IMR-90 (cell line): Measurements from ENCODE around the gene TULP4. TPM values are rescaled to one million over a fixed set of nuclear protein-coding genes. Genes with fewer than 3 reads are reported as not detected.

ENCODE experiments used
- ATAC-seq: fragments of 200-7000 bp; cut with Tn5 transposase; 2 replicates; pipeline ENCODE4 v1.9.1; 2020; ENCODE audit warnings: low read depth, mild to moderate bottlenecking, moderate library complexity
- BruUV-seq: library from RNA; stranded (reverse); fragments of 400-500 nt; replicated peaks from 2 replicates; lab custom pipeline; 2021; lab: Mats Ljungman, UMichigan
- CTCF ChIA-PET: fragments of 300-600 bp; formaldehyde crosslinking; extraction: SDS; loops from one replicate; lab custom pipeline; 2021; ENCODE audit warnings: antibody characterized with exemption; lab: Yijun Ruan, JAX
- POLR2A ChIA-PET: fragments of 300-600 bp; sonication (Branson Sonifier 250); formaldehyde crosslinking; loops from one replicate; lab custom pipeline; 2022; ENCODE audit warnings: antibody characterized with exemption; ENCODE audit not compliant: unreplicated experiment; lab: Charles Lee
- DNase-seq: peaks from one replicate; pipeline ENCODE4 v3.0.0; 2013
- H2AFZ ChIP-seq: replicated peaks from 2 replicates; pipeline ENCODE3; 2013; ENCODE audit warnings: low read length, mild to moderate bottlenecking; ENCODE audit not compliant: poor library complexity
- H2AK5ac ChIP-seq: 2 replicates; pipeline ENCODE4 v1.6.1; 2013; ENCODE audit warnings: low read depth, low read length, inconsistent platforms
- H2AK9ac ChIP-seq: replicated peaks from 2 replicates; pipeline ENCODE3; 2013; ENCODE audit warnings: mild to moderate bottlenecking, low read depth, low read length, moderate library complexity; ENCODE audit not compliant: poor library complexity
- H2BK120ac ChIP-seq: 2 replicates; pipeline ENCODE4 v1.6.1; 2013; ENCODE audit warnings: low read depth, low read length, inconsistent platforms
- H2BK15ac ChIP-seq: 3 replicates; pipeline ENCODE4 v1.6.1; 2013; ENCODE audit warnings: low read depth, low read length, inconsistent platforms
- H2BK20ac ChIP-seq: 2 replicates; pipeline ENCODE4 v1.6.1; 2013; ENCODE audit warnings: low read depth, mild to moderate bottlenecking, inconsistent platforms, low read length, moderate library complexity
- H2BK5ac ChIP-seq: 2 replicates; pipeline ENCODE4 v1.6.1; 2013; ENCODE audit warnings: mild to moderate bottlenecking, low read depth, low read length, inconsistent platforms; ENCODE audit not compliant: poor library complexity, severe bottlenecking
- H3K14ac ChIP-seq: replicated peaks from 2 replicates; pipeline ENCODE4 v1.6.1; 2013; ENCODE audit warnings: low read depth, low read length, inconsistent platforms
- H3K18ac ChIP-seq: 2 replicates; pipeline ENCODE4 v1.6.1; 2013; ENCODE audit warnings: low read depth, low read length, control low read depth
- H3K23ac ChIP-seq: 2 replicates; pipeline ENCODE4 v1.6.1; 2013; ENCODE audit warnings: low read depth, low read length, inconsistent platforms
- H3K27ac ChIP-seq: 2 replicates; pipeline ENCODE4 v1.5.1; 2013; ENCODE audit warnings: mild to moderate bottlenecking, control low read depth, low read length; ENCODE audit not compliant: insufficient read depth
- H3K27me3 ChIP-seq: 2 replicates; pipeline ENCODE4 v1.6.1; 2013; ENCODE audit warnings: low read length; ENCODE audit not compliant: control insufficient read depth, insufficient read depth
- H3K36me3 ChIP-seq: 2 replicates; pipeline ENCODE4 v1.6.1; 2013; ENCODE audit warnings: low read length, mixed read lengths; ENCODE audit not compliant: control insufficient read depth, insufficient read depth
- H3K4ac ChIP-seq: 2 replicates; pipeline ENCODE4 v1.6.1; 2013; ENCODE audit warnings: low read depth, low read length, inconsistent platforms
- H3K4me1 ChIP-seq: 2 replicates; pipeline ENCODE4 v1.6.1; 2013; ENCODE audit warnings: low read length, mixed read lengths; ENCODE audit not compliant: control insufficient read depth, insufficient read depth
- H3K4me2 ChIP-seq: 2 replicates; pipeline ENCODE4 v1.6.1; 2013; ENCODE audit warnings: low read depth, mild to moderate bottlenecking, control low read depth, low read length, moderate library complexity
- H3K4me3 ChIP-seq: 2 replicates; pipeline ENCODE4 v1.5.1; 2013; ENCODE audit warnings: low read depth, mild to moderate bottlenecking, control low read depth, low read length, moderate library complexity; ENCODE audit not compliant: insufficient read depth
- H3K56ac ChIP-seq: 2 replicates; pipeline ENCODE4 v1.6.1; 2013; ENCODE audit warnings: low read length, inconsistent platforms; ENCODE audit not compliant: insufficient read depth; ENCODE audit errors: extremely low read depth
- H3K79me1 ChIP-seq, 2 experiments: 2 replicates each; pipeline ENCODE4 v1.6.1; 2013; ENCODE audit warnings: low read length in 2 of 2, inconsistent platforms in 1 of 2, low read depth in 1 of 2
- H3K9ac ChIP-seq: 2 replicates; pipeline ENCODE4 v1.6.1; 2013; ENCODE audit warnings: low read depth, low read length, control low read depth
- H3K9me1 ChIP-seq: 2 replicates; pipeline ENCODE4 v1.6.1; 2013; ENCODE audit warnings: low read length, inconsistent platforms; ENCODE audit not compliant: insufficient read depth
- H3K9me3 ChIP-seq: 2 replicates; pipeline ENCODE4 v1.6.1; 2013; ENCODE audit warnings: low read length; ENCODE audit not compliant: control insufficient read depth, insufficient read depth
- H4K20me1 ChIP-seq: 2 replicates; pipeline ENCODE4 v1.6.1; 2013; ENCODE audit warnings: low read length, inconsistent platforms; ENCODE audit not compliant: insufficient read depth
- H4K5ac ChIP-seq: 2 replicates; pipeline ENCODE4 v1.6.1; 2013; ENCODE audit warnings: mild to moderate bottlenecking, low read depth, low read length, control low read depth
- H4K8ac ChIP-seq, 2 experiments: 2 replicates each; pipeline ENCODE4 v1.6.1; 2013; ENCODE audit warnings: low read depth in 2 of 2, low read length in 2 of 2, control low read depth in 1 of 2, inconsistent platforms in 1 of 2
- H4K91ac ChIP-seq: 2 replicates; pipeline ENCODE4 v1.6.1; 2013; ENCODE audit warnings: low read depth, low read length, inconsistent platforms; ENCODE audit not compliant: insufficient read depth
- BHLHE40 ChIP-seq: fragments of 150-350 bp; IDR thresholded peaks from 2 replicates; pipeline ENCODE4 v1.6.1; 2016; ENCODE audit warnings: mild to moderate bottlenecking, low read depth, low read length
- CEBPB ChIP-seq: IDR thresholded peaks from 2 replicates; pipeline ENCODE4 v1.6.1; 2012; ENCODE audit warnings: low read depth, low read length, improper control_type of control experiment
- CHD1 ChIP-seq: IDR thresholded peaks from 2 replicates; pipeline ENCODE4 v1.6.1; 2012; ENCODE audit warnings: low read depth, low read length, improper control_type of control experiment
- CTCF ChIP-seq: conservative IDR thresholded peaks from 2 replicates; pipeline ENCODE4 v1.5.1; 2012; ENCODE audit warnings: mild to moderate bottlenecking, low read depth, low read length, improper control_type of control experiment
- ELK1 ChIP-seq: fragments of 150-350 bp; IDR thresholded peaks from 2 replicates; pipeline ENCODE4 v1.6.1; 2016; ENCODE audit warnings: low read depth, mild to moderate bottlenecking, low read length, moderate library complexity, borderline replicate concordance
- FOS ChIP-seq: fragments of 150-350 bp; IDR thresholded peaks from 2 replicates; pipeline ENCODE4 v1.6.1; 2016; ENCODE audit warnings: low read depth, low read length
- MAFK ChIP-seq: IDR thresholded peaks from 2 replicates; pipeline ENCODE4 v1.6.1; 2012; ENCODE audit warnings: low read depth, low read length, improper control_type of control experiment
- MAZ ChIP-seq: IDR thresholded peaks from 2 replicates; pipeline ENCODE4 v1.6.1; 2012; ENCODE audit warnings: low read depth, mild to moderate bottlenecking, low read length, improper control_type of control experiment, moderate library complexity, borderline replicate concordance
- MXI1 ChIP-seq: IDR thresholded peaks from 2 replicates; pipeline ENCODE4 v1.6.1; 2012; ENCODE audit warnings: low read depth, mild to moderate bottlenecking, low read length, moderate library complexity, borderline replicate concordance
- NFE2L2 ChIP-seq: fragments of 150-350 bp; IDR thresholded peaks from 2 replicates; pipeline ENCODE4 v1.6.1; 2016; ENCODE audit warnings: low read depth, mild to moderate bottlenecking, low read length
- POLR2A ChIP-seq: IDR thresholded peaks from 2 replicates; pipeline ENCODE4 v1.6.1; 2012; ENCODE audit warnings: mild to moderate bottlenecking, low read depth, low read length
- RAD21 ChIP-seq: IDR thresholded peaks from 2 replicates; pipeline ENCODE4 v1.6.1; 2012; ENCODE audit warnings: low read length, improper control_type of control experiment
- RCOR1 ChIP-seq: IDR thresholded peaks from 2 replicates; pipeline ENCODE4 v1.6.1; 2012; ENCODE audit warnings: mild to moderate bottlenecking, low read length, improper control_type of control experiment; ENCODE audit not compliant: insufficient replicate concordance
- RFX5 ChIP-seq: IDR thresholded peaks from 2 replicates; pipeline ENCODE4 v1.8.0; 2012; ENCODE audit warnings: low read depth, mild to moderate bottlenecking, low read length, moderate library complexity
- SMC3 ChIP-seq: fragments of 150-350 bp; IDR thresholded peaks from 2 replicates; pipeline ENCODE4 v1.6.1; 2016; ENCODE audit warnings: low read depth, mild to moderate bottlenecking, antibody characterized with exemption, low read length, moderate library complexity
- USF2 ChIP-seq: fragments of 150-350 bp; IDR thresholded peaks from 2 replicates; pipeline ENCODE4 v1.6.1; 2017; ENCODE audit warnings: mild to moderate bottlenecking, antibody characterized with exemption, low read length, low read depth
- WGBS, 2 experiments: methylation state at CpG; one replicate each; pipeline versions ENCODE4 v1.1.5 to v1.1.7; 2013; ENCODE audit warnings: missing lambda C conversion rate in 2 of 2; ENCODE audit not compliant: insufficient read length in 1 of 2; ENCODE audit errors: extremely low coverage in 2 of 2; 5-methylcytosine and 5-hydroxymethylcytosine counted together
- dilution Hi-C: fragments of 300-500 bp; cut with HindIII; formaldehyde crosslinking; loops from one replicate; pipeline ENCODE4 v1.14.3; 2018; ENCODE audit warnings: low sequenced_read_pairs; ENCODE audit not compliant: unreplicated experiment
- in situ Hi-C: fragments of 300-500 bp; cut with MboI; formaldehyde crosslinking; loops from 3 replicates; pipeline ENCODE4 v1.14.3; 2019; ENCODE audit warnings: low sequenced_read_pairs, inconsistent platforms, mixed read lengths
- intact Hi-C: fragments of 100-400 bp; cut with micrococcal nuclease; formaldehyde crosslinking; loops from 2 replicates; pipeline ENCODE4 v1.10.0; 2022
- polyA plus RNA-seq, 3 experiments: library from polyadenylated mRNA; depleted of rRNA; stranded (reverse); fragments of >200 nt; gene quantifications; 2 replicates each; pipeline ENCODE4 v1.2.3, GENCODE V29; 2012; ENCODE audit warnings: low replicate concordance in 1 of 3
- total RNA-seq: library from RNA; depleted of rRNA; stranded (reverse); fragments of >200 nt; gene quantifications from 2 replicates; pipeline ENCODE4 v1.2.3, GENCODE V29; 2012

TULP4 gene
- total and polyA plus RNA-seq, 2 of the 4 experiments (the other 2 are of a cell fraction): 8.1 to 30.6 TPM

- BruUV-seq: no TSS peak
- in situ Hi-C loops (no loop called here), intact Hi-C loops (no loop called here), dilution Hi-C loops (no loop called here)
- POLR2A ChIA-PET: no interaction called here
- H3K4me2 ChIP-seq: no peak overlapping the region
- no peak overlapping the region for H2AK9ac ChIP-seq
- H2AK5ac ChIP-seq: no peak overlapping the region
- H4K91ac ChIP-seq: no peak overlapping the region
- H4K5ac ChIP-seq: no peak overlapping the region
- no peak for DNase-seq
- no peak overlapping the region for H3K27ac ChIP-seq
- no peak overlapping the region for H2BK15ac ChIP-seq
- H3K14ac ChIP-seq: no peak overlapping the region
- peaks cover 22% of the 10 kb centered on the region in 2 experiments for H3K79me1 ChIP-seq
- H3K23ac ChIP-seq: no peak overlapping the region
- no peak overlapping the region for H2AFZ ChIP-seq
- TF ChIP-seq MAFK: no peak
- no peak for TF ChIP-seq RAD21
- no peak for TF ChIP-seq RFX5
- TF ChIP-seq POLR2A: no peak
- TF ChIP-seq CHD1: no peak
- no peak for TF ChIP-seq RCOR1
- TF ChIP-seq MXI1: no peak
- no peak for TF ChIP-seq ELK1
- TF ChIP-seq CEBPB: no peak
- TF ChIP-seq MAZ: no peak
- no peak for TF ChIP-seq FOS
- TF ChIP-seq CTCF: no peak
- no peak for TF ChIP-seq SMC3
- no peak for TF ChIP-seq USF2
- TF ChIP-seq BHLHE40: no peak
- no peak for TF ChIP-seq NFE2L2
- CTCF ChIA-PET: interaction anchor here (1.6 kb wide), 1 partner anchor 14 kb away, joined by 5 read pairs; no protein-coding TSS in a partner anchor
- H3K4me1 ChIP-seq: no peaks in the 10 kb centered on the region
- H3K4ac ChIP-seq: no peak overlapping the region
- H3K9me1 ChIP-seq: no peaks in the 10 kb centered on the region
- no peak overlapping the region for H2BK5ac ChIP-seq
- no peak overlapping the region for H2BK120ac ChIP-seq
- H4K20me1 ChIP-seq: no peaks in the 10 kb centered on the region; the same call in 1 of the 2 replicates
- H3K9me3 ChIP-seq: 0 out of 2 replicates have a peak, but pooled peaks cover 2% of the 10 kb centered on the region
- no peak overlapping the region for H3K56ac ChIP-seq
- H2BK20ac ChIP-seq: no peak overlapping the region
- no peak overlapping the region for H3K9ac ChIP-seq
- 100% methylated on average over 2 of the region's 2 CpGs; no CpG with 5 or more reads in 1 of the 2 experiments for WGBS, 2 experiments
- no peak overlapping the region for H4K8ac ChIP-seq
- H3K18ac ChIP-seq: no peak overlapping the region
- H3K36me3 ChIP-seq: no peaks in the 10 kb centered on the region
- H3K4me3 ChIP-seq: no peak overlapping the region
- H3K27me3 ChIP-seq: no peaks in the 10 kb centered on the region
- ATAC-seq: no peak
These were observed 20.0 kb downstream of the TULP4 start for GRCh38 chr6:158332237-158332636.
